Ovary (tissue), 9 donors: ENCODE results near the gene NECTIN2. TPM values are rescaled to one million over a fixed set of nuclear protein-coding genes. Genes with fewer than 3 reads are reported as not detected.
A peak's percentile ranks its signal among the peaks of the same experiment; 100 is the strongest.

ENCODE experiments used
- DNase-seq, 5 donors: peaks; one replicate each; pipeline ENCODE4 v3.0.0-alpha.2; 2019 to 2020
- H3K27ac ChIP-seq, 2 donors: fragments of 200-600 bp; one replicate each; pipeline versions ENCODE4 v1.5.1 to v1.8.0; 2019 to 2022
- H3K27me3 ChIP-seq: fragments of 200-600 bp; one replicate; pipeline ENCODE4 v1.8.0; 2022
- H3K36me3 ChIP-seq: fragments of 200-600 bp; sonication (generic); one replicate; pipeline ENCODE4 v1.5.1; 2019
- H3K4me1 ChIP-seq: one replicate; pipeline ENCODE4 v1.8.1; 2013; ENCODE audit warnings: mild to moderate bottlenecking, moderate library complexity; ENCODE audit not compliant: insufficient read depth
- H3K4me3 ChIP-seq: fragments of 200-600 bp; sonication (generic); one replicate; pipeline ENCODE4 v1.5.1; 2017
- H3K9me3 ChIP-seq, 2 donors: fragments of 200-600 bp in 1 of 2; sonication (generic) in 1 of 2; one replicate each; pipeline versions ENCODE4 v1.5.1 to v1.8.1; 2013 to 2019; ENCODE audit warnings: mild to moderate bottlenecking in 1 of 2, moderate library complexity in 1 of 2
- EP300 ChIP-seq: sonication (generic); formaldehyde crosslinking; IDR thresholded peaks from one replicate; pipeline ENCODE4 v1.6.1; 2017; ENCODE audit warnings: antibody characterized with exemption
- POLR2A ChIP-seq: fragments of 450-650 bp; IDR thresholded peaks from one replicate; pipeline ENCODE4 v1.6.1; 2017; ENCODE audit warnings: antibody characterized with exemption, mild to moderate bottlenecking, moderate library complexity
- WGBS, 3 donors: extraction: QIAGEN DNeasy Blood & Tissue Kit in 1 of 3; methylation state at CpG; one replicate each; pipeline versions ENCODE4 v1.1.5 to v1.1.7; 2013 to 2017; 5-methylcytosine and 5-hydroxymethylcytosine counted together
- intact Hi-C, 4 donors: fragments of 100-400 bp; cut with DNase I; formaldehyde crosslinking; loops; one replicate each; pipeline versions ENCODE4 v1.11.0 to v1.15.1; 2022 to 2023
- polyA plus RNA-seq, 2 donors: library from polyadenylated mRNA; stranded (reverse); fragments of 200-250 nt in 1 of 2; fragments of 350-450 nt in 1 of 2; fragmentation: Illumina TruSeq in 1 of 2; extraction: RNeasy Lipid Tissue Mini Kit (QIAGEN cat#74804) in 1 of 2; gene quantifications; one replicate each; pipeline ENCODE4 v1.2.3, GENCODE V29; 2013 to 2014
- total RNA-seq, 7 donors: library from RNA; depleted of rRNA in 2 of 7; stranded (reverse); fragments of >200 nt in 2 of 7; fragmentation: NEBNext Ultra II Directional in 3 of 7; extraction: Animal tissue kit (Norgen Biotek cat#: 25700) in 3 of 7; gene quantifications; one replicate each; pipeline versions ENCODE4 v1.1.0 to v1.2.4, GENCODE V29; 2016 to 2023
- TF ChIP-seq, protein P1 (sequence below), 3 donors: fragments of 450-650 bp in 2 of 3; fragments of 200-600 bp in 1 of 3; IDR thresholded peaks; one replicate each; pipeline versions ENCODE4 v1.5.1 to v1.8.0; 2016 to 2022; ENCODE audit warnings: antibody characterized with exemption in 3 of 3, mild to moderate bottlenecking in 1 of 3
- donor health status: DM: no; HTN: no; CAD: no; lungs with moderate emphysema.
- donor health status: DM: no; HTN: no; CAD: no.
- donor health status: Bipolar disorder and iron deficiency.
- donor health status: DM: yes; HTN: yes; CAD: no.
- donor health status: DM: no; HTN: no; CAD: no.
- donor health status: DM: yes; HTN: yes; CAD: no.

Gene NECTIN2
- total and polyA plus RNA-seq, 9 donors, result 37.8 to 185 (median 71.8) TPM

DNA sequence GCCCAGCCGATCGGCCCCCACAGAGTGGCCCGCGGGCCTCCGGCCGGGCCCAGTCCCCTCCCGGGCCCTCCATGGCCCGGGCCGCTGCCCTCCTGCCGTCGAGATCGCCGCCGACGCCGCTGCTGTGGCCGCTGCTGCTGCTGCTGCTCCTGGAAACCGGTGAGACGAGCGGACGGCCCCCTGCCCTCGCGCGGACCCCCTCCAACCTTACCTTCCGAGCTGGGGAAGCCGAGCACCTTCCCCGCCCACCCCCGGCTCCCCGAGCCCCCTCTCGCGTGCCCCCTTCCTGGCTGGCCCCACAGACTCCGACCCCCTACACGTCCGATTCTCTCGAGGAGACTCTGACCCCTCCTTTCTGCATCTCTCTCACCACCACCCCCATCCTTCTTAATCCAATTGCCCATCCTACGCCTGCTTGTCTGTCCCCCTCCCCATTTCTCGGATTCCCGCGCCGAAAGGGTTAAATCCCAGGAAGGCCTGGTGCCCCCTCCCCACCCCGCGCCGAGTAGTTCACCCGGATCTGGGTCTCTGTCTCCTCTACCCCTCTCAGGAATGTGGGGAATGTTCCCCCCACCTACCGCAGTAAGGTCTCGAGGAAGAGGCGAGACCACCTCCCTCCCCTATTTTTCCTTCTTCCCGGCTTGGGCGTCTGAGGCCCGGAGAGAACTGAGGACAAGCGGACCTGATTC, 502 bp downstream of the NECTIN2 start:
- TF ChIP-seq, protein P1, sequence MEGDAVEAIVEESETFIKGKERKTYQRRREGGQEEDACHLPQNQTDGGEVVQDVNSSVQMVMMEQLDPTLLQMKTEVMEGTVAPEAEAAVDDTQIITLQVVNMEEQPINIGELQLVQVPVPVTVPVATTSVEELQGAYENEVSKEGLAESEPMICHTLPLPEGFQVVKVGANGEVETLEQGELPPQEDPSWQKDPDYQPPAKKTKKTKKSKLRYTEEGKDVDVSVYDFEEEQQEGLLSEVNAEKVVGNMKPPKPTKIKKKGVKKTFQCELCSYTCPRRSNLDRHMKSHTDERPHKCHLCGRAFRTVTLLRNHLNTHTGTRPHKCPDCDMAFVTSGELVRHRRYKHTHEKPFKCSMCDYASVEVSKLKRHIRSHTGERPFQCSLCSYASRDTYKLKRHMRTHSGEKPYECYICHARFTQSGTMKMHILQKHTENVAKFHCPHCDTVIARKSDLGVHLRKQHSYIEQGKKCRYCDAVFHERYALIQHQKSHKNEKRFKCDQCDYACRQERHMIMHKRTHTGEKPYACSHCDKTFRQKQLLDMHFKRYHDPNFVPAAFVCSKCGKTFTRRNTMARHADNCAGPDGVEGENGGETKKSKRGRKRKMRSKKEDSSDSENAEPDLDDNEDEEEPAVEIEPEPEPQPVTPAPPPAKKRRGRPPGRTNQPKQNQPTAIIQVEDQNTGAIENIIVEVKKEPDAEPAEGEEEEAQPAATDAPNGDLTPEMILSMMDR (IDR thresholded peaks at IDR 0.05), result no peak
- TF ChIP-seq POLR2A, result no peak
- no peak for TF ChIP-seq EP300
- Histone ChIP-seq H3K27me3 (no peaks in the 10 kb centered on the region), H3K36me3 (no peaks in the 10 kb centered on the region), H3K4me1 (peaks cover 6% of the 10 kb centered on the region), H3K4me3 (peak overlapping the region; percentile 100), H3K9me3 (no peaks in the 10 kb centered on the region), H3K27ac (peak overlapping the region; percentile 88 to 93)
- intact Hi-C loops, result loop anchor here in 1 of 4 donors (1.0 kb wide), 1 partner anchor 45 kb away; the partner anchor contains the start of gene TOMM40
- peak; percentile 67 to 81 (median 76) for DNase-seq
- WGBS, 3 donors, result 0 to 1% (median 1%) methylated on average over 34 to 51 of the region's 51 CpGs

DNA sequence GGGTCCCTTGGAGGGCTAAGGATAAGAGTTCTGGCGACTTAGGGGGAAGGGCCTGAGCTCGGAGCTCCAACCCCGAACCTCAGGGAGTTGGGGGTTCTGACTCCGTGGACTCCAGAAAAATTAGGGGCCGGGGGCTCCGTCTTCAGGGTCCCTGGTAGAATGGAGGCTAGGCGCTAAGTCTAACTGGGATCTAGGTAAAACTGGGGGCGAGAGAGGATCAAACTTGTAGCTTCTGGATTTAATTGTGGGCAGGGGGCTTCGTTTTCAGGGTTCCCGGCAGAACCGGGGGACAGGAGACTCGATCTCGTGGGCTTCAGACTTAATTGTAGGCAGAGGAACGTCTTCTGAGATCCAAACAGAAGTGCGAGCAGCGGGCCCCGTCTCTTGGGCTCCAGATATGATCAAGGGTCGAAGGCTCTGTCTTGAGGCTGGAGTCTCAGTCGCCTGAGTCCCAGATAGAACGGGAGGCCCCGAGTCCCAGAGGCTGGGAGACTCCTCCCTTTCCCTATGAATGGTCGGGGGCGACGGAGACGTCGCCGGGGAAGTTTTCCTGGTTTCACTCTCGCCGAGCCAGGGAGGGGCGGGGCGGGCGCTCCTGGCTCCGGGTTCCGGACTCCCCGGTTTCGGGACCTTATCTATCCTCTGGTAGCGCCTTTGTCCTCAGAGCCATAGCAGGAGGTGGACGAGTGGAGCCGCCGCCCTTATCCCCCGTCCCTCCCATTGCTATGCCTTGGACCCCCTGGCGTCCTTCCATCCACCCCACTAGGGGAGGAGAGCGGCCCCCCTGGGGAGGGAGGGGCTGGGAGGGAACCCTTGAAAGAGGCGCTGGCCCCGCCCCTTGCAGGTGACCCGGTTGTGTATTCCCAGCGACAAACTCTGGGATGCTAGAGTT, 1.3 kb downstream of the NECTIN2 start:
- intact Hi-C loops, result no loop called here
- Histone ChIP-seq H3K4me1 (peaks cover 6% of the 10 kb centered on the region), H3K9me3 (no peaks in the 10 kb centered on the region), H3K4me3 (peak overlapping the region; percentile 100), H3K27ac (peak overlapping the region; percentile 88 to 93), H3K27me3 (no peaks in the 10 kb centered on the region), H3K36me3 (no peaks in the 10 kb centered on the region)
- DNase-seq, result peak; percentile 81 to 86 (median 83)
- TF ChIP-seq, protein P1 (IDR thresholded peaks at IDR 0.05), result no peak
- no peak for TF ChIP-seq EP300
- TF ChIP-seq POLR2A, result no peak
- 0 to 1% (median 1%) methylated on average over 44 to 47 of the region's 47 CpGs for WGBS, 3 donors

- Histone ChIP-seq H3K27me3 (no peaks in the 10 kb centered on the region), H3K9me3 (no peaks in the 10 kb centered on the region), H3K27ac (peak overlapping the region; percentile 88 to 93), H3K4me1 (peaks cover 6% of the 10 kb centered on the region), H3K4me3 (peak overlapping the region; percentile 100), H3K36me3 (no peaks in the 10 kb centered on the region)
- peak; percentile 55 to 68 (median 57) for DNase-seq
- peak; percentile 5 for TF ChIP-seq POLR2A
- TF ChIP-seq, protein P1 (IDR thresholded peaks at IDR 0.05), result no peak
- intact Hi-C loops, result no loop called here
- 1 to 3% (median 2%) methylated on average over 19 of the region's 19 CpGs for WGBS, 3 donors
Measured at GRCh38 chr19:44848036-44848811, 2.1 kb downstream of the NECTIN2 start.
